Stimulated activated CD4-positive, alpha-beta T cell treated with anti-CD3 and anti-CD28 coated beads, Interleukin-1b, Interleukin-23, amount 100 ng/mL, for 24 hours (primary cell): ENCODE results near the gene TCP1.
"Not testable (repeated sequence)": the region's sequence is repeated elsewhere in the genome, so short reads cannot be mapped to it uniquely, and the experiment has no call there.

Source experiments
- DNase-seq, 4 experiments: peaks; one replicate each; pipeline ENCODE4 v3.0.0-alpha.2; 2020; ENCODE audit warnings: low read depth in 4 of 4, low spot score in 1 of 4

TCP1 gene

GRCh38 chr6:159745081-159745480 lies 44.3 kb downstream of the TCP1 start:
- no peak for DNase-seq

DNA sequence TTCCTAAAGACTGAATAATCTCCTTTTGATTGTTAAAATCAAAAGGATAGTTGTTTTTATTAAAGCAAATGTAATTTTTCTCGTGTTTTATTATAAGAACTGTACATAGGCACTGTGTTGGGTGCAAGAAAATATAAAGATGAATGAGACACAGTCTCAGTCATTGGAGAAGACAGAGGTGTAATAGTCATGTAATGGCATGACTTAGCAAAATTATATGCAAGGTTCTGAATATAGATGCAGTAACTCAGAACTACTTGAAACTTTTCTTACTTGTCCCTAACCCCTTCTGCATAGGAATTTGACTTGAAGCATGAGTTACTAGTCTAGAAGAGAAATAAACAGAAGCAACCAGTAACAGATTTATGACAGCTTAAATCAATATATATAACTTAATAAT lies 47.2 kb downstream of the TCP1 start:
- DNase-seq, result no peak

GRCh38 chr6:159739341-159739740 lies 50.1 kb downstream of the TCP1 start:
- DNase-seq, result no peak

- no peak for DNase-seq
Measured at GRCh38 chr6:159736908-159737307, 52.5 kb downstream of the TCP1 start.

GRCh38 chr6:159733395-159733794 lies 56.0 kb downstream of the TCP1 start:
- DNase-seq, result not testable (repeated sequence)

GRCh38 chr6:159732550-159732949 lies 56.9 kb downstream of the TCP1 start:
- DNase-seq, result not testable (repeated sequence)

DNA sequence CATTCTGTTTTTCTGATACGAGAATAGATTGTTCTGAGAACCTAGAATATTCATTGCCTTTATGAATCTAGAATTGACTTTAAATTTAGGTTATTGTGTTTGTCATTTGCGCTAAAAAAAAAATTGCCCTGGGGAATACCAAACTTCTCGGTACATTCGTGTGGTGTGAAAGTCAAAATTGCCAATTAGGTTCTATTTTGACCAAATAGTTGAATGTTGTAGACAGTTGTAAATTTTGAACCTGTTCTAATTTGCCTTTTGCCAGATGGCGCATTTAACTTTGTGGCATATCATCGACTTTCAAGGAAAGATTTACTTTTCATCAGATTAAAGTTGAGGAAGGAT lies 59.1 kb downstream of the TCP1 start:
- no peak for DNase-seq

- DNase-seq, result no peak
Measured at GRCh38 chr6:159729598-159730331, 59.6 kb downstream of the TCP1 start.

GRCh38 chr6:159728531-159728964 lies 60.9 kb downstream of the TCP1 start:
- no peak for DNase-seq
